HG03520 (cell line): ENCODE measurements around the gene GPANK1.
A peak's percentile ranks its signal among the peaks of the same experiment; 100 is the strongest.

Experiments used
- ATAC-seq: cut with Tn5 transposase; IDR thresholded peaks from one replicate; pipeline ENCODE4 v1.9.1; 2021; ENCODE audit warnings: mild to moderate bottlenecking, moderate library complexity; ENCODE audit not compliant: unreplicated experiment

Gene GPANK1

DNA sequence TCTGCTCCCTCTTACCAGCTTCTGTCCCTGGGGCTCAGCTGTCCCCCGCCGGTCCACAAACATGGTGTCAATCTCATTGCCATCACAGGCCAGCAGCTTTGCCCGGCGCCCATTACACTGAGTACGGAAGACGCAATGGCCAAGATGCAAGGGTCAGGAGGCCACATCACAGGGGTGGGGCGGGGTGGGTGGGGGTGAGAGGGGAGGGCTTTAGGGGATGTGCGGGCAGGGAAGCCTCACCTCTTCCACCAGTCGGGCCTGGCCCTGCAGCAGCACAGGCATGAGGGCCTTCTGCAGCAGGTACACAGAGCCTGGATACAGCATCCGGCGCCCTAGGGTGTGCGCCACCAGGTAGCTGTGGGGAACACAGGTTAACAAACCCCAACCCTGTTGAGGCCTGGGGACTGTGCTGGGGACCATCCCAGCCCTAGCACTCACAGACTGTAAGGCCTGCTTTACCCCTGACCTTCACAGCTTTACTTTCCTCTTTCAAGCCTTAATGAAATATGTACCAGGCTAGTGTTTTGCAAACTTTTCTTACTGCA is 26.8 kb upstream of the GPANK1 start:
- no peak for ATAC-seq

DNA sequence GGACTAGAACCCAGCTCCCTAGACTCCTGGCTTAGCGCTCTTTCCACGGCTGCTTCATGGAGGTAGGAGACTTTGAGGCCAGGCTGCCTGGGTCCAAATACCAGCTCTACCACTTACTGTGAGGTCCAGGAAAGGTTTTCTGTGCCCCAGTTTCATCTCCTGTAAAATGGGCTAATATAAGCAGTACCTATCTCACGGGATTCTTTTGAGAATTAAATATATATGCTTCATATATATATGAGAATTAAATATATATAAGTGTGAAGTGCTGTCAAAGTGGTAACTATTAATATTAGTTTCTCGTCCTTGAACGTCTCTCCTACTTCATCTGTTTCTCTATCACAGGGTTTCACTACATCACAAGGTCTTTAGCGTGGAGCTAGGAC is 26.3 kb upstream of the GPANK1 start:
- ATAC-seq = no peak

DNA sequence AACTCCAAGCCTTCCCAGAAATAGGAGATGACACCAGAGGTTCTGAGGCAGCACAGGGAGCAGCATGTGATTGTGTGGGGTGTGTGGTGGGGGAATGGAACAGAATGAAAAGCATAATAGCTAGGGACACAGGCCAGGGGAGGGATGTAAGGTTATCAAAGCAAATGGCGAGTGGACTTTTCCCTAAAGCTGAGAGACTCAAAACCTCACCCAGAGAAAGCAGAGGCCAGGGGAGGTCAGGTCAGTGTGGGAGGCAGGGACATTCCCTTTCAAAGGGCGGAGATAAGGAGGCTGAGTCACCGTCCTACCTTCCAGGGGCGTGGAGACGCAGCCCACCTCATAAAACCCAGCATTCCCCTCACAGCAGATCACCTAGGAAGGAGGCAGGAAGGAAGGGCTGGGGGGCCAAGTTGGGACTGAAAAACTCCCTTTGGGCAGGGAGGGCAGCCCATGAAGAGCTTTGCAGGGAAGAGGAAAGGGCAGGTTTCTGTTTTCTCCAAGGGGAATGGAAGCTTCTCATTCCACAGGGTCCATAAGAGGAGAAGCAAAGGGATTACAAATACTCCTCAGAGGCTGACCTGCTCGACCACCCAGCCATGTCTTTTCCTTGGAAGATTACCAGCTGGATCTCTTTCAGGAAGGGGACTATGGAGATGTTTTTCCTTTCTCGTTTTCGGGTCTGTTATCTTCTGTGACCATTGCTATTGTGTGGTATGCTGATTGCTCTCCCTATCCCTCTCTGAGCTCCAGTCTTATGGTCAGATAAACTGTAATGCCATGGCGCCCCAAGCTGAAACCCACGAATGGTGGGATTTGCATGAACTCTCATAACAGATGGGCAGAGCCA is 25.7 kb upstream of the GPANK1 start:
- ATAC-seq = no peak

DNA sequence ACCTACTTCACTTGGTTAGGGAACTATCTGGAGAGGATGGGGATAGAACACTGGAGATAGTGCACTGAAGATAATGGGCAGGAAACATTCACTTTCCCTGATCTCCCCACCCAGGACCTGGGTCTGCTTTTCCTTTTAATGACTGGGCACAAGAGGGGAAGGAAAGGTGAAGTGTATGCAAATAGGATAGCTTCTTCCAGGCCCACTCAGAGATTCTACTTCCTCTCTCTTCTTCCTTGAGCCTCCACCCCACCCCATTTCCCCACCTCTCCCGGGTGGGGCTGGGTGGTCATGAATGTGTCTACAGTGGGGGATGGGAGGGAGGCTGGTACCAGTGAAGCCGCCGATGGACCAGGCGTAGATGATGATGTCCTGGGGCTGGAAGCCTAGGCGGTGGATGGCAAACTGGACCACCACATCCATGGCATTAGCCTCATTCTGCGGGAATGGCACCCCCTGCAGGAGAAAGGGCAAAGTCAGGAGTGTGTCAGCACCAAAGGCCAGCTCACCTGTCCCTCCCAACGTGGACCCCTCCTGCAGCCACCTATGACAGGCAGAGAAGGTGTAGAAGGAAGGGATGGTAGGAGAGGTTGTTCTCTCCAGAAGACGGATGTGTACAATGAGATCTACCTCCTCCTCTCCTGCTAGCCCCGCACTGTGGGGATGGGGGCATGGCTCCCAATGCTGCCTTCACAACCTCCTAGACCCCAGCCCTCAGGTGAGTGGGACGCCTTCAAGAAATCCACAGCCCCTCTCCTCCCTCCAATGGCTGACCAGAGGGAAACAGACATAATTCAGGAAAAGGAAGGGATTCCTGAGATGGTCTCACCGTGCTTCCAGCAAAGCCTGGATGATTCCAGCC is 24.7 kb upstream of the GPANK1 start:
- ATAC-seq = no peak

DNA sequence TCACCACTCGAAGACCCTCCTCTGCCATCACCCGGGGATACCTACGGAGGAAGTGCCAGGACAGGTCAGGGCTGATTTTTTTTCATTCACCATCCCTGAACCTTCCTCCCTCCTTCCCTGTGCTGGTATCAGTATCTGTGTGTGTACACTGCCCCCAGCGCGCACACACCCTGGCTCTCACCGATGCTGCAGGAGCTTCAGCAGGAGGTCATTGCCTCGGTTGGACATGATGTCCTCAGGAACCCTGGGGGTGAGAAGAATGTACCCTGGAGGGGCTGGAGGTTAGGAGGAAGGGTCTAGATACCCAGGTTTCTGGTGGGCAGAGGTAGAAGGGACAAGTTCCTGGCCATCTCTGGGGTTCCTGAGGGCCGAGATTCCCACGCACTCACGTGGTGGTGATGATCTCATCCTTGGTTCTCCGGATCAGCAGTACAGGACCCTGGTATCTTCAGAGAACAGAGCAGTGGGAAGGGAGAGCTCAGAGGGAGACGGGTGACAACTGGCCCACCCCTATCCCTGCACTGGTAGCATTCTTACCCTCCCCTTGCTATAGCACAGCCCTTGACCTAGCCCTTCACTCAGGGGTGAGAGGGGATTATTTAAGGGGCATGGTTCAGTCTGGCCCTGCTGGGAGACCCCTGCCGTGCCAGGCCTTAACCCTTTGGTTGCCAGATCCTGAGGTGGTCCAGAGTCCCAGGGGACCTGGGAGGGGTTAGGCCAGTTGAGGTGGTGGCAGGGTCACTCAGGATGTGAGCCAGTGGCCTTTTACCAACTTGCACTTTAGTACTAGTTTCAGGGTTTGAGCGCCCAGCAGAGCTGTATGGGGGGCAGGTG is 23.3 kb upstream of the GPANK1 start:
- ATAC-seq = no peak

DNA sequence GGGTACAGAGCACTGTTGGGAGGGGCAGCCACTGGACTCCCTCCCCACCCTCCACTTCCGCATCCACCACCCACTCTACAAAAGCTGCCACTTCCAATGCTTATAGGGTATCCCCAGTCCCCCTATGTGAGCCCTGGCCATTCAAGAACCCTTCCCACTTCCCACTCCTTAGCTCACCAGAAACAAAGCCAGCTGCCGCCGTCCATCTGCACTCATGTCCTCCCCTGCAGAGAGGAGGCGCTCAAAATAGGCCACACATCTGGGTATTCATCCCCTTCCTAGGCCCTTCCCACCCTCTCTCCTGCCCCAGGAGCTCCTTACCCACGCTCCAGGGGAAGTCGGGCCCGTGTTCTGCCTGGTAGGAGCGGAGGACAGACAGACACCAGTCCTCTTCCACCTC is 22.5 kb upstream of the GPANK1 start:
- ATAC-seq = no peak

DNA sequence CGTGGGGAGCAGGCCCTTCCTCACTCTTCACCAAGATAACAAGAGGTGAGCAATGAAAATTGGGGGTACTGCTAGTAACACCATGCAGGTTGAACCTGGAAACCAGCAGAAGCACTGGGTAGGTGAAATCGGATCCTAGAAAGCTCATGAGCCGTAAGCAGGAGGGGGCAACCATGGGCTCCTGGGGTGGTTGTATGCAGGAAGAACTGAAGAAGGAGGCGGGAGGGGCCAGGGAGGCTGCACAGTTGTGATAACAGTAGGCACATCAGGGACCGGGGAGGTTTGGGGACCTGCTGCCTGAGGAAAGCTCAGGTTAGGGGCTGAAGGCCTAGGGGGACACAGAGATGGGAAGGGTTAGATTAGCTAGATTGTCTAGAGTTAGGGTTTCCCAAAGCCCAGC is 21.7 kb upstream of the GPANK1 start:
- ATAC-seq = no peak

DNA sequence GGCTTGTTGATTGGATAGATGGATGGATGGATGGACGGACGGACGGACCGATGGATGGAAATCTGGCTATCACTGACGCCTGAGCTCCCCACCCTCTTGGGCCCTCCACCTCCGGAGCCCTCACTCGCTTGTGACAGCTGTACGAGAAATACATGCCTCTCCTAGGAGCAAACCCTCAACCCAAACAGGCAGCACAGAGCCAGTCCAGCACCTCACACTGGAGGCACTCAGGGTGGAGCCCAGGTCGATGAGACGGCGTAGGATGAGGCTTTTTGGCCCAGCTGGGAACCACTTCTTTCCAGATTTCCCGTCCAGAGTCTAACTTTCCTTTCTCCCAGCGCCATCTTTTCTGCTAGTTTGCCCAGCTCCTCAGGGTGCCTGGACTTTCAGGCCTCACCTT is 18.8 kb upstream of the GPANK1 start:
- ATAC-seq = no peak

DNA sequence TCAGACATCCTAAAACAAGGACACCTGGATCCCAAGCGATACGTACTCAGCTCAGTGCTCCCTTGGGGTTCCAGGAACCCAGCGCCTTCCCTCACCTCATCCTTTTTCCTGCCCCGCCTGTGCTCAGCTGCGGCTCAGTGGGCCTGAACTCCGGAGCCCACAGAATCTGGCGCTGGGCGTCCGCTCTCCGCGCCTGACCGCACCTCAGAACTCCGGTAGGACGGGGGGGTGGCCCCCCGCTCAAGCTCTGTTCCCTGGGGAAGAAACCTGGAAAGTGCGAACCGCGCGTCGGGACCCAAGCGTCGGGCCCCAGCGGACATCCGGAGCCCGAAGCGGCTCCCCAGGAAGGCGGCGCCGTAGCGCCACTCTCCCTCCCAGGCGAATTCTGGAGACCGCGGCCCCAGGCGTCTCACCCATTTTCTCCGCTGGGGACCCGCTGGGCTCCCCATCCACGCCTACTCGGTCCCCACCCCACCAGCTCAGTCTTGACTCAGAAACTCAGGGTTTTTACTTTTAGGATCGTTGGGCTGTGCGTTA is 16.4 kb upstream of the GPANK1 start:
- no peak for ATAC-seq

DNA sequence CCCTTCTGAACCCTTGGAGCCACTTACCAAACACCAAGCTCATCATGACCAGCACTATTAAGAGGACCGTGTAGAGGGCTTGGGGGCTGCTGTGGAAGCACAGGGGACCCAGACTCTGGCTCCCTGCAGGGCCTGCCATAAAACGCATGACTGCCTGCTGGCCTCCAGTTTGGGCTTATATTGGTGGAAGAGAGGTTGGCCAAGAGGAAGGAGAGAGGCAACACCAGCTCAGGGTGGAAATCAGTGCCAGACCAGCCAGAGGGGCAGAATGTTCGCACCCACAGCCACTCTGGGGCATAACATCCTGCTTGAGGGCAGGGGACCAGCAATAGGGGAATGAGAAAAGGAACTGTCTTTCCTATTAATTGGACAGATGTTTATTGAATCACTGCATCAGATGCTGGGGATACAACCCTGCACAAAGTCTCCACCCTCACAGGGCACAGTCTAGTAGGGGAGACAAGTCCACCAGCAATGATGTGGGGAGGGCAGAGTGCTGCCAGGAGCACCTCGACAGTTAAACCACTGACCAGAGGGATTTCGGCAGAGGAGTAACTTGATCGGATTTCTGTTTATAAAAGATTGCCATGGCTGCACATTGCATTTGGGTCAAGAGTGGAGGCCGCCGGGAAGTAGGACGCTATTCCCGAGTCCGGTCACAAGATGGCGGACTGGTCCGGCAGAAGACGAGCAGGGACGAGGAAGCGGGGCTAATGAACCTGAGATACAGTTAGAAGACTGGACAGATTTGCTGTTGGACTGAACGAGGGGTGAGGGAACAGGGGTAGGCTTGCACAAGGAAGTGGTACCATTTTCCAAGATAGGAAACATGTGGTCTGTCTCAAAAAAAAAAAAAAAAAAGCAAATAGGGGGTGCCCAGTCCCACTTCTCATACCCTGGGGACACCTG is 15.7 kb upstream of the GPANK1 start, which contains the start of gene LY6G5C:
Gene LY6G5C, minus strand, starts transcription at position 842 of the 909 bp plus-strand sequence. Its CDS starts 694 bp downstream, at position 148.
- no peak for ATAC-seq

DNA sequence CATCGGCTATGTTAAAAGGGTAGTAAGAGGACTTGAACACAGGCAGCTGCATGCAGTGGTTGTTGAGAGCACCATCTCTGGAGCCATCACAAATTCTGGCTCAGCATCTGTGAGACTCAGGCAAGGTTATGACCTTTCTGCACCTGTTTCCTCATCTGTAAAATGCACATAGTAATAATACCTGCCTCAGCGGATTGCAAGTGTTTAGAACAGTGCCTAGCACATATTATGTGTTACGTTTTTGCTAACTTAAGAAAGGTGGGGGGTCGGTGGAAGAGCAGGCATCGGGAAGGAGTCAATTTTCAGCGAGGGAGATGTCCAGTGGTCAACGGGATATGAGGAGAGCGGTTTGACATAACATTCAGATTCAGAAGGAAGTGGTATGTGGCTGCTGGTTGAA is 13.2 kb upstream of the GPANK1 start:
- ATAC-seq = no peak

DNA sequence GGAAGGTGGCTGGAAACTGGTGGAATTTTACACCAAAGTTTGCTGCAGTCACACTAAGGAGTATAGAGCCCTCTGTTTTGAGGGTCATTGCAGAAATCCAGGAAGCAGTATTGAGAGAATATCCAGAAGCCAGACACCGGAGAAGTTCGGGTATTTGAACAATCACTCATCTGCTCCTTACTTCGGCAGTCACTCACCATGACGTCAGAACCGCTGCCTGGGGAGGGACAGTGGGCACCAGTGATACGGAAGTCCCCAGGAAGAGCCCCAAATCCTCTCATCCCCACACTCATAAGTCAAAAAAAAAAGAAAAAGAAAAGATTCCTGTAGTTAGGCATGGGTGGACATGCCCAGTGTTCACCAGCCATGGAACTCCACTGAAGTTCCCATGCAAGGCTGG is 12.1 kb upstream of the GPANK1 start:
- ATAC-seq = no peak

DNA sequence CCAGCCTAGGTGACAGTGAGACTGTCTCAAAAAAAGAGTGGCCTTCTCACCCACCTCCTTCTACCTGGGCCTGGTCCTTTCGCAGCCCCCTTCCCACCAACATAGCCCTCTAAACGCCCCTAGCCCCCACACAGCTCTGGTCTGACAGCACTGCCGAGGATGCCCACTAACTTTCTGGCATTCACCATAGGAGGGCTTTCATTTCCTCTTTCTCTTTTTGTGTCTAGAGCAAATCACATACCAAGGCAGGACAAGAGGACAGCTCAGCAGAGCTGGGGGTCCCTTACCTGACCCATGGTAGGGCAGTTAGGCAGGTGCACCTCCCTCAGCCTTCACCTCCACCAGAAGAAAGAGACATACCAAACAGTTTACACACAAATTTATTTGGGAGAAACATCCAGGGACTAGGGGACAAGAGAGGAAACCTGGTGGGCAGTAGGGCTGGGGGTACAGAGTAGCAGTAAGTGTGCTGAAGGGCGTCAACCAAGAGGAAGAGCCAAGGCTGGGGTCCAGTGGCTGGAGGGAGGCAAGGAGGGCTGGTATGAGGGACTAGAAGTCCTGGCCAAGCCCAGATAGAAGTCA is 11.6 kb upstream of the GPANK1 start:
- ATAC-seq = no peak

DNA sequence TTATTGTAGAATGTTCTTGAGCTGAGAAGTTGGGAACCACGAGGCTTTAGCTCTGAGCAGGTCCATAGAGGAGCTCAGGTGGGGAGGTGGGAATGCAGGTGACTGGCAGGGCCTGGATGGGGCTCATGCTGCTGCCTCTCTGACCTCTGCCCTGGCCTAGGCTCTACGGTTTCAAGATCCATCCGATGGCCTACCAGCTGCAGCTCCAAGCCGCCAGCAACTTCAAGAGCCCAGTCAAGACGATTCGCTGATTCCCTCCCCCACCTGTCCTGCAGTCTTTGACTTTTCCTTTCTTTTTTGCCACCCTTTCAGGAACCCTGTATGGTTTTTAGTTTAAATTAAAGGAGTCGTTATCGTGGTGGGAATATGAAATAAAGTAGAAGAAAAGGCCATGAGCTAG is 4.9 kb upstream of the GPANK1 start, which contains the start of gene LY6G5B:
Gene LY6G5B, plus strand, starts transcription at position 301 of the 400 bp plus-strand sequence. CDS start 975 bp downstream, outside the sequence.
- ATAC-seq = no peak

DNA sequence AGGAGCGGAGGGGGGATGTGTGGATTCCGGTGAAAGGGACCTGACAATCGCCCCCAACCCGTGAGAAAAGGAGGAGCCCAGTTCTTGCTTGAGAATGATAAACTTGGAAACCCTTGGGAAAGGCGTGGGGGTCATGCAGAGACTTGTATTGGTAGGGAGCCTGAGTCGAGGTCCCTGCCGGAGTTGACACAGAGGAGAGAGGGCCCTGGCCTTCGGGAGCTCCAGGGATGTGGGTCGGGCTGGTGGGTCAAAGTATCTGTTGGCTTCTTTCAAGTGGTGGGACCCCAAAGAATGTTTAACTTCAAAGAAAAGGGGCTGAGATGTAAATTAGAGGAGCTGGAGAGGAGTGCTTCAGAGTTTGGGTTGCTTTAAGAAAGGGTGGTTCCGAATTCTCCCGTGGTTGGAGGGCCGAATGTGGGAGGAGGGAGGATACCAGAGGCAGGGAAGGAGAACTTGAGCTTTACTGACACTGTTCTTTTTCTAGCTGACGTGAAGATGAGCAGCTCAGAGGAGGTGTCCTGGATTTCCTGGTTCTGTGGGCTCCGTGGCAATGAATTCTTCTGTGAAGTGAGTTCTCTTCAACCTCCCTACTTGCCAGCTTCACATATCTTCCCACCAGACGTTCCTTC is 1.7 kb upstream of the GPANK1 start:
- no peak for ATAC-seq

DNA sequence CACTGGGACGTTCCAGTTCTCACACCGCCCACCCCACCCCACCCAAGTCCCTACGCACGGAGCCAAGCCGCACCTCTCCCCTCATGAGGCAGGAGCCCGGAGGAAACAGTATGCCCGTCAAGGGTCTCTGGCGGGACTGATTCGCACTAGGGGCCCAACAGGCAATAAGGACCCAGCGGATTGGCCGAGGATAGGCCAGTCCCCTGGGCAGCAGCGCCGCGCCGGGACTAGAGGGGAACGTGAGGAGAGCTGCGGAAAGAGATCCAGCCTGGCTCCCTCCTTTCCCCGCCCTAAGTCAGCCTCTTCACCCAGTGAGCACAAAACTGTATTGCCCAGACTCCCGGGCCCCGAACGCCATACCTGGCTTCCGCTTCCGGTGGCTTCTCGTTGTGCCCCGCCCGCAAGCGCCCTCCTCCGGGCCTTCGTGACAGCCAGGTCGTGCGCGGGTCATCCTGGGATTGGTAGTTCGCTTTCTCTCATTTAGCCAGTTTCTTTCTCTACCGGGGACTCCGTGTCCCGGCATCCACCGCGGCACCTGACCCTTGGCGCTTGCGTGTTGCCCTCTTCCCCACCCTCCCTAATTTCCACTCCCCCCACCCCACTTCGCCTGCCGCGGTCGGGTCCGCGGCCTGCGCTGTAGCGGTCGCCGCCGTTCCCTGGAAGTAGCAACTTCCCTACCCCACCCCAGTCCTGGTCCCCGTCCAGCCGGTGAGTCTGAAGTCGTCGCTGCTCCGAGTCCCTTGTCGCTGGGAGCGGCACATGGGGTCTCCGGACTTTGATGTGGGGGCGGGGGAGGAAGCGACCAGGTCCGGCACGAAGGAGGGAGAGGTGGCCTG is 922 bp upstream of the GPANK1 start, which contains the start of gene CSNK2B:
Gene CSNK2B, plus strand, starts transcription at position 580 of the 836 bp plus-strand sequence. CDS start 752 bp downstream, outside the sequence.
- peak; percentile 72 for ATAC-seq

DNA sequence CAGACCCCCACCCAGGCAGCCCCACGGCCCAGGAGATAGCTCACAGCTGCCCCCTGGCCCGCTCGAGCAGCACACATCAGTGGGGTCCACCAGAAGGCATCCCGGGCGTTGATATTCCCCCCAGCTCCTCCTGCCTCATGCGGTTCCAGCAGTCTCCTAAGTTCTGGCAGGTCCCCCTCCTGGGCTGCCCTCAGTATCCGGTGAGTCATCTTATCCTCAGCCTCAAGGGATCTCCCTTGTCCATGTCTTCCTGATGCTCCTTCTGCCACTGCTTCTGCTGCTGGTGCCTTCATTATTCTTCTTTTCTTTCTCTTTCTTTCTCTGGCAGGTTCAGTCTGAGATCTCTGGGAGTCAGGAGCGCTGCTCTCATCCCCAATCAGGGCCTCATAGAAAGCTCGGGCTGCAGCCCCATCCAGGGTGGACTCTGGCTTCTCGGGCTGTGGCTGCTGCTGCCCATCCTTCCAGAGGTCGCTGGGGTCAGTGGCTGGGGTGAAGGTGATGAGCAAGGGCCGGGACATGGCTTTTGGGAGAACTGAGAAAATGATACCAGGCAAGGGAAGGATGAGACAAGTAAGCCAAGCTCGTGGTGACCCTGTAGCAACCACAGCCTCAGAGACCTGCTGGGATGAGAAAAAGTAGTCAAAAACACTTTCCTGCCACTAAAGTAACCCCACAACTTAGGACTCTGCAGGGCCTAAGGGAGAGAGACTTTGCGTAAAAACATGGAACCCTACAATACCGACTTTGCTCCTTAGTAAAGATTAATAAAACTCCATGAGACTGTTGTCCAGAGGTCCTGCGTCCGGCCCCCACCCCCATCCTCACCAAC is 622 bp downstream of the GPANK1 start:
- ATAC-seq = no peak
